Bone marrow (tissue), 2 donors: Measurements from ENCODE around the gene BUD23.

Experiments
- DNase-seq, 2 donors: peaks; one replicate each; lab custom pipeline; 2025; lab: John Stamatoyannopoulos, UW

Gene BUD23

DNA sequence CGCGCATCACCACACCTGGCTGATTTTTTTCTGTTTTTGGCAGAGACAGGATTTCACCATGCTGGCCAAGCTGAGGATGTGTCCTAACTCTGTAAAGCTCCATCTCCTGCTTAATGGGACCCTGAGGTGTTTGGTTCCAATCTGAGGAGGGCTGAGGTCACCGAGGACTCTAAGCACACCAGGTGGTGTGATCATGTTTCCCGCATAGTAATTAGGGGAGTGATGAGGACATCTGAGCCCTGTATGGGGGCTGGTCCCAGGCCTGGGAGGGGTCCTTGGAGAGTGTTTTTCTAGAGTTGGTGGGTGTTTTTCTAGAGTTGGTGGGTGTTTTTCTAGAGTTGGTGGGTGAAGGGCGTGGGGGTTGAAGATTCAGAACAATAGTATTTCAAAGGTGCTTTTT, 58.2 kb downstream of the BUD23 start:
- no peak for DNase-seq

- DNase-seq, result no peak
These were observed 58.9 kb downstream of the BUD23 start for GRCh38 chr7:73742338-73742752.

GRCh38 chr7:73742753-73743641, 59.6 kb downstream of the BUD23 start:
- no peak for DNase-seq

DNA sequence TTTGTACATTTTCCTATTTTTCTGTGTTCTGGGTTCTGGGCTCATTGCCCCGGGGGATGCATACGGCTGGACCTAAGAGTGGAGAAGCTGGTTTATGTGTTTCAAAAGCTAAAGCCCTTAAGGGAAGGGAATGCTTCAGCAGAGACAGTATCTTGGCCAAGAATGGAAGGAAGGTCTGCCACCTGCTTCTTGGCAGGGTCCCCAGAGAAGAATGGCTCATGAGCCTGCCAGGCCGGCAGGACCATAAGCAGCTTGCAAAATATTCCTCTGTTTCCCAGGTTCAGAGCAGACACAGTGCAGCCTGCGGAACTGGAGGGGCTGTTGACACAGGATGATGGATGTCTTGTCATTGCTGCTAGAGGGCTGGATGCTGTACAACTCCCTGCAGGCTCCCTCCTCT, 63.0 kb downstream of the BUD23 start:
- DNase-seq, result no peak
